Measurements from ENCODE around the gene SPNS2. TPM values are rescaled to one million over a fixed set of nuclear protein-coding genes. Genes with fewer than 3 reads are reported as not detected.

Gene SPNS2
- polyA plus RNA-seq, 3 donors = 0.23 to 0.33 TPM; not detected in 1

GRCh38 chr17:4512156-4513112, 13.8 kb downstream of the SPNS2 start:
- TF ChIP-seq CTCF (IDR thresholded peaks at IDR 0.05) = no peak
- H3K36me3 Mint-ChIP-seq = no peaks in the 10 kb centered on the region
- H3K79me2 ChIP-seq (ENCODE audit: insufficient read depth, low read length) = no peaks in the 10 kb centered on the region

GRCh38 chr17:4513113-4514032, 14.7 kb downstream of the SPNS2 start:
- 89% methylated on average over 18 of the region's 24 CpGs for WGBS (ENCODE audit: insufficient coverage)
- peaks cover 32% of the 10 kb centered on the region for H3K4me1 Mint-ChIP-seq
- no peak overlapping the region for H3K27ac ChIP-seq (ENCODE audit: low read depth in 1 of 2, low read length in 2 of 2)
- no peak overlapping the region for H3K4me3 ChIP-seq (replicated peaks in 1 of 3; ENCODE audit: low read depth in 2 of 3, low read length in 3 of 3)
- no peak overlapping the region for H3K27ac Mint-ChIP-seq
- H3K9me3 ChIP-seq (replicated peaks in 1 of 2; ENCODE audit: control insufficient read depth in 1 of 2, insufficient read depth in 1 of 2, low read length in 2 of 2) = no peaks in the 10 kb centered on the region
- H2AFZ ChIP-seq (ENCODE audit: insufficient read depth, low read depth, low read length, poor library complexity, severe bottlenecking) = no peak overlapping the region
- no peak for TF ChIP-seq CTCF (IDR thresholded peaks at IDR 0.05)
- no peak overlapping the region for H3K9ac ChIP-seq (ENCODE audit: insufficient read depth, low read length, poor library complexity, severe bottlenecking)
- no peaks in the 10 kb centered on the region for H4K20me1 ChIP-seq (ENCODE audit: insufficient read depth, low read length)
- H3K79me2 ChIP-seq (ENCODE audit: insufficient read depth, low read length) = no peaks in the 10 kb centered on the region
- H3K36me3 ChIP-seq (replicated peaks in 1 of 2; ENCODE audit: control insufficient read depth in 1 of 2, insufficient read depth in 2 of 2, low read length in 2 of 2) = no peaks in the 10 kb centered on the region
- peaks cover 20 to 22% of the 10 kb centered on the region in 2 donors for H3K4me1 ChIP-seq (ENCODE audit: control insufficient read depth in 1 of 2, insufficient read depth in 2 of 2, low read length in 2 of 2)
- H3K4me2 ChIP-seq (replicated peaks; ENCODE audit: extremely low read depth, low read length, poor library complexity, severe bottlenecking) = no peak overlapping the region
- no peak overlapping the region for H3K4me3 Mint-ChIP-seq
- no peaks in the 10 kb centered on the region for H3K36me3 Mint-ChIP-seq
- no peaks in the 10 kb centered on the region for H3K27me3 ChIP-seq (ENCODE audit: control insufficient read depth in 2 of 2, insufficient read depth in 2 of 2, low read length in 2 of 2)
- no peak for DNase-seq
- peaks cover 0 to 3% (median 0%) of the 10 kb centered on the region in 7 donors for H3K9me3 Mint-ChIP-seq
- peaks cover 6 to 16% (median 10%) of the 10 kb centered on the region in 3 donors for H3K27me3 Mint-ChIP-seq (ENCODE audit: low read depth in 3 of 3)
- intact Hi-C loops (cut with micrococcal nuclease) = no loop called here

More at GRCh38 chr17:4512156-4513112, 13.8 kb downstream of the SPNS2 start:
- H3K4me2 ChIP-seq (replicated peaks; ENCODE audit: extremely low read depth, low read length, poor library complexity, severe bottlenecking) = no peak overlapping the region
- no peak overlapping the region for H3K27ac ChIP-seq (ENCODE audit: low read depth in 1 of 2, low read length in 2 of 2)
- 98% methylated on average over 25 of the region's 31 CpGs for WGBS (ENCODE audit: insufficient coverage)
- H3K9ac ChIP-seq (ENCODE audit: insufficient read depth, low read length, poor library complexity, severe bottlenecking) = no peak overlapping the region
- H3K27me3 ChIP-seq (ENCODE audit: control insufficient read depth in 2 of 2, insufficient read depth in 2 of 2, low read length in 2 of 2) = no peaks in the 10 kb centered on the region
- H3K4me3 ChIP-seq (replicated peaks in 1 of 3; ENCODE audit: low read depth in 2 of 3, low read length in 3 of 3) = no peak overlapping the region
- H3K36me3 ChIP-seq (replicated peaks in 1 of 2; ENCODE audit: control insufficient read depth in 1 of 2, insufficient read depth in 2 of 2, low read length in 2 of 2) = no peaks in the 10 kb centered on the region
- intact Hi-C loops (cut with micrococcal nuclease) = no loop called here
- Mint-ChIP-seq H3K4me3 (no peak overlapping the region), H3K9me3 (no peaks in the 10 kb centered on the region), H3K4me1 (peaks cover 28% of the 10 kb centered on the region), H3K27ac (no peak overlapping the region), H3K27me3 (ENCODE audit: low read depth in 3 of 3) (peaks cover 9 to 18% (median 10%) of the 10 kb centered on the region in 3 donors)
- DNase-seq = no peak
- no peaks in the 10 kb centered on the region for H4K20me1 ChIP-seq (ENCODE audit: insufficient read depth, low read length)
- H2AFZ ChIP-seq (ENCODE audit: insufficient read depth, low read depth, low read length, poor library complexity, severe bottlenecking) = no peak overlapping the region
- H3K9me3 ChIP-seq (replicated peaks in 1 of 2; ENCODE audit: control insufficient read depth in 1 of 2, insufficient read depth in 1 of 2, low read length in 2 of 2) = no peaks in the 10 kb centered on the region
- H3K4me1 ChIP-seq (ENCODE audit: control insufficient read depth in 1 of 2, insufficient read depth in 2 of 2, low read length in 2 of 2) = peaks cover 20 to 22% of the 10 kb centered on the region in 2 donors
